CD14-positive monocyte (primary cell): ENCODE results near the gene CELA3B. TPM values are rescaled to one million over a fixed set of nuclear protein-coding genes. Genes with fewer than 3 reads are reported as not detected.
"Not testable (repeated sequence)": the region's sequence is repeated elsewhere in the genome, so short reads cannot be mapped to it uniquely, and the experiment has no call there.

ENCODE experiments used
- DNase-seq, 3 donors: peaks; one replicate each; pipeline ENCODE4 v3.0.0-alpha.2; 2011 to 2022
- H2AFZ ChIP-seq: 2 replicates; pipeline ENCODE4 v1.6.0; 2012; ENCODE audit warnings: mild to moderate bottlenecking, low read depth, low read length, inconsistent platforms; ENCODE audit not compliant: insufficient read depth, poor library complexity, severe bottlenecking
- H3K27ac ChIP-seq, 2 donors: 1 replicate in 1 of 2; 2 replicates in 1 of 2; pipeline ENCODE4 v1.5.1; 2012 to 2013; ENCODE audit warnings: low read length in 2 of 2, control low read depth in 1 of 2, inconsistent platforms in 1 of 2, low read depth in 1 of 2, mild to moderate bottlenecking in 1 of 2
- H3K27me3 ChIP-seq, 2 donors: one replicate each; pipeline versions ENCODE4 v1.6.0 to v1.6.1; 2011 to 2013; ENCODE audit warnings: low read length in 2 of 2; ENCODE audit not compliant: control insufficient read depth in 2 of 2, insufficient read depth in 2 of 2
- H3K36me3 ChIP-seq, 2 donors: replicated peaks in 1 of 2; 1 replicate in 1 of 2; 2 replicates in 1 of 2; pipeline versions ENCODE4 v1.5.1 to v1.6.1; 2012 to 2013; ENCODE audit warnings: low read length in 2 of 2, control low read depth in 1 of 2, inconsistent platforms in 1 of 2, mild to moderate bottlenecking in 1 of 2; ENCODE audit not compliant: insufficient read depth in 2 of 2, control insufficient read depth in 1 of 2
- H3K4me1 ChIP-seq, 2 donors: 1 replicate in 1 of 2; 2 replicates in 1 of 2; pipeline versions ENCODE4 v1.5.1 to v1.6.1; 2012 to 2013; ENCODE audit warnings: low read length in 2 of 2, control low read depth in 1 of 2, inconsistent platforms in 1 of 2, mild to moderate bottlenecking in 1 of 2, moderate library complexity in 1 of 2; ENCODE audit not compliant: insufficient read depth in 2 of 2, control insufficient read depth in 1 of 2
- H3K4me2 ChIP-seq: replicated peaks from 2 replicates; pipeline ENCODE3; 2012; ENCODE audit warnings: low read length, moderate library complexity, mild to moderate bottlenecking; ENCODE audit not compliant: poor library complexity, severe bottlenecking; ENCODE audit errors: extremely low read depth
- H3K4me3 ChIP-seq, 3 experiments: fragments of 200-600 bp in 1 of 3; sonication (generic) in 1 of 3; replicated peaks in 1 of 3; 1 replicate in 2 of 3; 2 replicates in 1 of 3; pipeline ENCODE4 v1.5.1; 2011 to 2013; ENCODE audit warnings: low read length in 3 of 3, mild to moderate bottlenecking in 3 of 3, control low read depth in 2 of 3, low read depth in 2 of 3, inconsistent platforms in 1 of 3, moderate library complexity in 1 of 3
- H3K79me2 ChIP-seq: 2 replicates; pipeline ENCODE4 v1.6.0; 2012; ENCODE audit warnings: mild to moderate bottlenecking, control low read depth, inconsistent platforms, low read length, moderate library complexity; ENCODE audit not compliant: insufficient read depth
- H3K9ac ChIP-seq: 2 replicates; pipeline ENCODE4 v1.6.0; 2017; ENCODE audit warnings: low read length, mild to moderate bottlenecking; ENCODE audit not compliant: insufficient read depth, poor library complexity, severe bottlenecking
- H3K9me3 ChIP-seq, 2 donors: replicated peaks in 1 of 2; 1 replicate in 1 of 2; 2 replicates in 1 of 2; pipeline versions ENCODE4 v1.5.1 to v1.6.1; 2012 to 2013; ENCODE audit warnings: low read length in 2 of 2, control low read depth in 1 of 2; ENCODE audit not compliant: control insufficient read depth in 1 of 2, insufficient read depth in 1 of 2
- H4K20me1 ChIP-seq: 2 replicates; pipeline ENCODE4 v1.6.0; 2012; ENCODE audit warnings: mild to moderate bottlenecking, low read length, control low read depth, moderate library complexity; ENCODE audit not compliant: insufficient read depth
- H3K27ac Mint-ChIP-seq, 7 donors: one replicate each; pipeline ENCODE4 v1.8.0; 2020; ENCODE audit warnings: mild to moderate bottlenecking in 7 of 7, mixed read lengths in 7 of 7, moderate library complexity in 6 of 7, inconsistent platforms in 2 of 7
- H3K27me3 Mint-ChIP-seq, 3 donors: one replicate each; pipeline ENCODE4 v1.8.0; 2021 to 2022; ENCODE audit warnings: low read depth in 3 of 3, mild to moderate bottlenecking in 3 of 3, mixed read lengths in 3 of 3, moderate library complexity in 3 of 3, inconsistent platforms in 1 of 3
- H3K36me3 Mint-ChIP-seq, 2 donors: one replicate each; pipeline ENCODE4 v1.8.0; 2020; ENCODE audit warnings: mixed read lengths in 2 of 2, inconsistent platforms in 1 of 2, mild to moderate bottlenecking in 1 of 2
- H3K4me1 Mint-ChIP-seq: one replicate; pipeline ENCODE4 v1.8.0; 2020; ENCODE audit warnings: mild to moderate bottlenecking, mixed read lengths
- H3K4me3 Mint-ChIP-seq, 2 donors: one replicate each; pipeline ENCODE4 v1.8.0; 2020; ENCODE audit warnings: mild to moderate bottlenecking in 2 of 2, mixed read lengths in 2 of 2, moderate library complexity in 1 of 2
- H3K9me3 Mint-ChIP-seq, 7 donors: one replicate each; pipeline ENCODE4 v1.8.0; 2020 to 2022; ENCODE audit warnings: mixed read lengths in 7 of 7, mild to moderate bottlenecking in 6 of 7, moderate library complexity in 6 of 7, inconsistent platforms in 2 of 7
- WGBS: methylation state at CpG from one replicate; pipeline ENCODE4 v1.1.5; 2013; ENCODE audit warnings: missing lambda C conversion rate; ENCODE audit not compliant: insufficient coverage; 5-methylcytosine and 5-hydroxymethylcytosine counted together
- intact Hi-C, 2 donors: fragments of 100-400 bp; cut with micrococcal nuclease; formaldehyde crosslinking; loops; one replicate each; pipeline versions ENCODE4 v1.15.0 to v1.15.1; 2023
- polyA plus RNA-seq, 3 donors: library from polyadenylated mRNA; depleted of rRNA in 1 of 3; unstranded in 2 of 3; stranded (reverse) in 1 of 3; fragments of 300-500 nt in 2 of 3; fragments of >200 nt in 1 of 3; fragmentation: Illumina TruSeq in 2 of 3; gene quantifications; 1 replicate in 2 of 3; 2 replicates in 1 of 3; pipeline ENCODE4 v1.2.3, GENCODE V29; 2012 to 2021
- TF ChIP-seq, protein P1 (sequence below): fragments of 200-600 bp; IDR thresholded peaks from one replicate; pipeline ENCODE4 v1.8.0; 2022; ENCODE audit warnings: antibody characterized with exemption, mild to moderate bottlenecking

The CELA3B gene
- polyA plus RNA-seq, 3 donors: not detected

DNA sequence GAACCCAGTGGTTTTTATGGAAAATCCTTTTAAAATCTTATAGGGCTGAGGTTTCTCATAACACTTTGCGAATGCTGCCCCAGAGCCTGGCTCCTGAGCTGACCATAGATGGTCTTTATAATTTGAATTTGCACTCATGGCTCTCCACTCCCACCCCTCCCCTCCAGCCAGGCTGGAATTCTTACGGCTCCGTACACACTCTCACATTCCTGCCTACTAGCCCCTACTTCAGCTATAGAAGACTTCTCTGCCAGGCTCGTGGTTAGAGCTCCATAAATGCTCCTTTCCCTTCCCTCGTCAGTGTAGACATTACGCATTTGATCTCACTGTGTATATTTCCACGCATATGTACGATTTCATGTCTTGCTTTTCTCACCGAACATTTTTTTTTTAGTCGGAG lies 34.4 kb upstream of the CELA3B start:
- no peak overlapping the region for H3K9ac ChIP-seq
- H4K20me1 ChIP-seq: no peaks in the 10 kb centered on the region
- WGBS: 86% methylated on average over 10 of the region's 10 CpGs
- H3K36me3 Mint-ChIP-seq: peaks cover 0 to 3% of the 10 kb centered on the region in 2 donors
- no peak overlapping the region for H3K4me3 ChIP-seq
- no peak overlapping the region for H3K4me2 ChIP-seq
- no peak overlapping the region for H3K27ac Mint-ChIP-seq
- H3K4me1 Mint-ChIP-seq: peaks cover 25% of the 10 kb centered on the region
- intact Hi-C loops: no loop called here
- no peaks in the 10 kb centered on the region for H3K27me3 ChIP-seq
- H3K27ac ChIP-seq: no peak overlapping the region
- peaks cover 0 to 2% (median 0%) of the 10 kb centered on the region in 7 donors for H3K9me3 Mint-ChIP-seq
- TF ChIP-seq, protein P1, sequence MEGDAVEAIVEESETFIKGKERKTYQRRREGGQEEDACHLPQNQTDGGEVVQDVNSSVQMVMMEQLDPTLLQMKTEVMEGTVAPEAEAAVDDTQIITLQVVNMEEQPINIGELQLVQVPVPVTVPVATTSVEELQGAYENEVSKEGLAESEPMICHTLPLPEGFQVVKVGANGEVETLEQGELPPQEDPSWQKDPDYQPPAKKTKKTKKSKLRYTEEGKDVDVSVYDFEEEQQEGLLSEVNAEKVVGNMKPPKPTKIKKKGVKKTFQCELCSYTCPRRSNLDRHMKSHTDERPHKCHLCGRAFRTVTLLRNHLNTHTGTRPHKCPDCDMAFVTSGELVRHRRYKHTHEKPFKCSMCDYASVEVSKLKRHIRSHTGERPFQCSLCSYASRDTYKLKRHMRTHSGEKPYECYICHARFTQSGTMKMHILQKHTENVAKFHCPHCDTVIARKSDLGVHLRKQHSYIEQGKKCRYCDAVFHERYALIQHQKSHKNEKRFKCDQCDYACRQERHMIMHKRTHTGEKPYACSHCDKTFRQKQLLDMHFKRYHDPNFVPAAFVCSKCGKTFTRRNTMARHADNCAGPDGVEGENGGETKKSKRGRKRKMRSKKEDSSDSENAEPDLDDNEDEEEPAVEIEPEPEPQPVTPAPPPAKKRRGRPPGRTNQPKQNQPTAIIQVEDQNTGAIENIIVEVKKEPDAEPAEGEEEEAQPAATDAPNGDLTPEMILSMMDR: no peak
- peaks cover 0 to 7% (median 6%) of the 10 kb centered on the region in 3 donors for H3K27me3 Mint-ChIP-seq
- H3K9me3 ChIP-seq: no peaks in the 10 kb centered on the region
- peaks cover 15 to 27% of the 10 kb centered on the region in 2 donors for H3K4me1 ChIP-seq
- DNase-seq: no peak
- peak overlapping the region in 1 of 2 donors; percentile 48 for H3K4me3 Mint-ChIP-seq
- no peaks in the 10 kb centered on the region for H3K79me2 ChIP-seq
- H3K36me3 ChIP-seq: no peaks in the 10 kb centered on the region
- H2AFZ ChIP-seq: no peak overlapping the region

DNA sequence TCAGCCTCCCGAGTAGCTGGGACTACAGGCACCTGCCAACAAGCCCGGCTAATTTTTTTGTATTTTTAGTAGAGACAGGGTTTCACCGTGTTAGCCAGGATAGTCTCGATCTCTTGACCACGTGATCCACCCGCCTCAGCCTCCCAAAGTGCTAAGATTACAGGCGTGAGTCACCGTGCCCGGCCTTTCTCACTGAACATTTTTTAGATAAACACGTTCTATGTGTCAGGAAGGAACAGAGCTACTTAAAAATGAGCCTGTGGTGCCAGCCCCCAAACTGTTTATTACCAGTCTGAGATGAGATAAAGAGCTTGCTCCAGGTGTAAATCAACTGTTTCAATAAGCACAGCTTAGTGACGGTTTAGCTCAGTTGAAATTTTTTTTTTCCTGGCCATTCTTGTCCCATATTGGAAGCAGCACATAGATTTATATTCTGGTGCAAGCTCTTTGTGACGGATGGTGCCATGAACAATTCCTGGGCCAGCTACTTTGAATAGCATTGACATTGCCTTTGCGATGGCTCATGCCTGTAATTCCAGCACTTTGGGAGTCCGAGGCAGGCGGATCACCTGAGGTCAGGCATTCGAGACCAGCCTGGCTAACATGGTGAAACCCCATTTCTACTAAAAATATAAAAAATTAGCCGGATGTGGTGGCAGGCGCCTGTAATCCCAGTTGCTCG lies 33.7 kb upstream of the CELA3B start:
- DNase-seq, H3K36me3 ChIP-seq, H3K27me3 Mint-ChIP-seq, H3K79me2 ChIP-seq, H2AFZ ChIP-seq, H3K4me2 ChIP-seq, H3K4me3 ChIP-seq, H3K27ac ChIP-seq, H4K20me1 ChIP-seq, H3K9ac ChIP-seq, H3K27ac Mint-ChIP-seq, H3K36me3 Mint-ChIP-seq, H3K27me3 ChIP-seq, H3K9me3 ChIP-seq, H3K4me3 Mint-ChIP-seq, H3K9me3 Mint-ChIP-seq, intact Hi-C loops: not testable (repeated sequence)
- peaks cover 15 to 21% of the 10 kb centered on the region in 2 donors for H3K4me1 ChIP-seq
- peaks cover 20% of the 10 kb centered on the region for H3K4me1 Mint-ChIP-seq
- 91% methylated on average over 13 of the region's 19 CpGs for WGBS
